Stimulated activated CD4-positive, alpha-beta T cell treated with anti-CD3 and anti-CD28 coated beads, TNF-alpha, amount 100 ng/mL, for 4 hours (primary cell): ENCODE results near the gene FAM53B.

ENCODE experiments used
- DNase-seq, 3 experiments: peaks; one replicate each; pipeline ENCODE4 v3.0.0-alpha.2; 2020; ENCODE audit warnings: low read depth in 3 of 3

The FAM53B gene

GRCh38 chr10:124728071-124728829, 15.9 kb downstream of the FAM53B start:
- DNase-seq, result no peak

DNA sequence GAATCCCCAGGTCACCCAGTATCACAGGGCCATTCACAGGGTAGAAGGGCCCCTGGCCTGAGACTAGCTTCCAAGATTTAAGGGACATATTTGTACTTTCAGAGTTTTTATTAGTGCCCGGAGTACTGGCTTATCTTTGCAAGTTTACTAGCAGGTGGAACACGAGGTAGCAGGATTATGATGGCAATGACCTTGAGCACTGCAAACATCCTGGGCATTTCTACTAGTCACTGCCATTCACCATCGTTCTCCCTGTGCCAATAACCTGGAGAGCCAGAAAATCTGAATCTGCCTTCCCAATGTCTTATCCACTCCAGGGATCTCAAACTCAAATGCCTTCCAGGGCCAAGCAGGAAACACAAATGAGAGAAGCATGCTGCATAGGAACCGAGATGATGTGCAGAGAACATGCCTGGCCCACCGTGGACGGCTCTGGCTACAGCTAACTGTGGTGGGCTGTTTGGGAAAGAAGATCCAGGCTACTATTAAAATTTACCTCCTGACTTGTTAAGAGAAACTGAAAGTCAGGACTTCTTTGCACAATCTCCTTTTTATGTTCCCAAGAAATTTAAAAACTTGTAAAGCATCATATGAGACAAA, 16.7 kb downstream of the FAM53B start:
- DNase-seq, result no peak

DNA sequence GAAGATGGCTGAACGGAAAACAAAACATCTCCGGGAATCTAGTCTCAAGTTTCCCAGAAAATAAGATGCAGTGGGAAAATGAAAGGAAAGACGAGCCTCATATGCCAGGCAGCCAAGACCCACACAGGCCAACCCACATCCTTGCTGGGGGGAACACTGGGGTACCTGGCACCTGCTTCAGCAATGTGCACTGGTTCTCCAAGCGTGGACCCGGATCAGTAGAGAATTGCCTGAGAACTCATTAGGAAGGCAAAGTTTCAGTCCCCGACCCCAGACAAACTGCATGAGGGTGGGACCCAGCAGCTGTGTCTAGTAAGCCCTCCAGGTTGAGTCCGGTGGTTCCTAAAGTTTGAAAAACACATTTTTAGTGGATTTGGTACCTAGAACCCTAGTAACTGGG, 18.4 kb downstream of the FAM53B start:
- DNase-seq, result no peak

- DNase-seq, result no peak
Observed at GRCh38 chr10:124725171-124725631, 19.0 kb downstream of the FAM53B start.

DNA sequence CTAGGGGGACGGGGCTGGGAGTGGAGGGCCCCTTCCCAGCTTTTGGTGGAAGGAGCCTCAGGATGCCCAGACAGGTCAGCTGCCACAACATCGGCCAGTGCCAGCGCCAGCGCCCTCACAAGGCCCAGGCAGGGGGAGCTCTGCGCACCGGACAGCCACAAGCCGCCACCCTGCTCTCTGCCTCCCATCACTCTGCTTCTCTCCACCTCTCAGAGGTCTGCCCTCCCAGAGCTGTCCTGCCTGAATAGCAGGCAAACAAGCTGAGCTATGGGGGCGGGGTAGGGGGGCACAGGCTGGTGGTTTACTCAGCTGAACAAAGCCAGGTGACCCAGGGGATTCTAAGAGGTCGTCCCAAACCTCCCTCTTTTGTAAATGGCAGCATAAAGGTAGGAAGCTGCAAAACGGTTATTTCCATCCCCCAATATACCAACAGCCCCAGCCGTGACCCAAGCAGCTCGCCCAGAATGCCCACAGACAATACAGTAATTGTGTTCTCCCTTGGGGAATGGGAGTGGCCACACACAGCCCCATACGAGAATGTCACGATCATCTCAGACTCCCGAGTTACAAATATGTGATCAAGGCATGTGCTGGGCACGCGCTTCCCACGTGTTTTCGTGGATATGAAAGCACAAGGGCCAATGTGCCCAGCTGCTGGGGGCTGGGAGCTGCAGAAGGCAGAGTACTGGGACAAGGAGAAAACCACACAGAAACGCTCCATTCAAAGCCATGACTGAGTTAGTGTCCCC, 19.7 kb downstream of the FAM53B start:
- no peak for DNase-seq

DNA sequence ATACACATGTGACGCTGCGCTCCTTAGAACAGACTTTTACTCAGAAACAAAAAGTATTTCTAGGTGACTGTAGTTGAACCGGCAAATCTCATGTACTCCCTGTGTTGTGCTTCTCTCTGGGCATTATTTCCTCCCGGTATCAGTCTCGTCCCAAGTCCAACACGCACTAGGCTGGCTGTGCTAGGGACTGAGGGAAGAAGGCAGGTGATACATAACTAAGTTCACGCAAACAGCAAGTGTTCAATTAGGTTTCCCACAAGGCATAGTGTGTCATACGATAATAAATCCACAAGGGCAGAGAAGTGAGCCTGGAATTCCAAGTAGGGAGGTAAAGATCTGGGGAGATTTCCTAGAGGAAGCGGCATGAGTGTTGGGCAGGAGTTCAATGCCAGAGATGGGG, 20.4 kb downstream of the FAM53B start:
- DNase-seq, result no peak

DNA sequence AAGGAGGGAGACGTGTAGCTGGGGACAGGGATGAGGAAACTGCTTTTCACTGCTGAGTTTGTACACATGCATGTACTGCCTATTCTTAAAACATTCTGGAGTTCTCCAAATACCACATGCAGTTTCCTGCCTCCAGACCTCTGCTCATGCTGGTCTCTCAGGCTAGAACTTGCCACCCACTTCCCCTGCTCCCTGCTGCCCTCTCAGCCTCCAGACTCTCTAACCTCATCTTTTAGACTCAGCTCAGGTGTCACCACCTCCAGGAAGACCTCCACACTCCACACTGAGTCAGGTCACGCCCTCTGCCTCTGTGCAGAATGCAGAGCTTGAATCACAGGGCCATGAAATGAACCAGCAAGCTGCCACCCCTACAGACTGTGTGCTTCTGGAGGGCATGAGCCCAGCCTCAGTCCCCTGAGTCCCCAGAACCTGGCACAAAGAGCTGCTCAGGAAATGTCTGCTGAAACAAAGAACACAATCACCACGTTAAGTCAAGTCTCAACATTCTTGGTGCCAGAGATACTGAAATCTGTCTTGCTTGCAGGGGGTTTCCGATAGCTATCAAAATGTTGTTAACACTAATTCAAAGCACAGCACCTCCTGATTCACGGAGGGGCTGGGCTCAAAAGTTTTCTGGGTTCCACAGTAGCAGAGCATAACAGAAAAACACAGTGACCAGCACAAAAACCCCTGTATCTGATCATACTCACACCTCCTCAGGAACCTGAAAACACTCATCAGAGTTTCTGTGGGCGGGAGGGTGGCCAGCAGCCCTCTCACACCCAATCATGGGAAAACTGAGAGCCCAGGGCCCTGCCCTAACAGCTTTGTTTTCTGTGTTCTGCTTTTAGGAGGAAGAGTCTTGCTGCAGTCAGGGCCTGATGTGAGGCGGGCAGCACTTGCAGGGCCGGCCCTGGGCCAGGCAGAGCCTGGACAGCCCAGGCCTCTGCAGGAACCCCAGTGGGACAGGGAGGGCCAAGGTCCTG, 21.1 kb downstream of the FAM53B start:
- no peak for DNase-seq

DNA sequence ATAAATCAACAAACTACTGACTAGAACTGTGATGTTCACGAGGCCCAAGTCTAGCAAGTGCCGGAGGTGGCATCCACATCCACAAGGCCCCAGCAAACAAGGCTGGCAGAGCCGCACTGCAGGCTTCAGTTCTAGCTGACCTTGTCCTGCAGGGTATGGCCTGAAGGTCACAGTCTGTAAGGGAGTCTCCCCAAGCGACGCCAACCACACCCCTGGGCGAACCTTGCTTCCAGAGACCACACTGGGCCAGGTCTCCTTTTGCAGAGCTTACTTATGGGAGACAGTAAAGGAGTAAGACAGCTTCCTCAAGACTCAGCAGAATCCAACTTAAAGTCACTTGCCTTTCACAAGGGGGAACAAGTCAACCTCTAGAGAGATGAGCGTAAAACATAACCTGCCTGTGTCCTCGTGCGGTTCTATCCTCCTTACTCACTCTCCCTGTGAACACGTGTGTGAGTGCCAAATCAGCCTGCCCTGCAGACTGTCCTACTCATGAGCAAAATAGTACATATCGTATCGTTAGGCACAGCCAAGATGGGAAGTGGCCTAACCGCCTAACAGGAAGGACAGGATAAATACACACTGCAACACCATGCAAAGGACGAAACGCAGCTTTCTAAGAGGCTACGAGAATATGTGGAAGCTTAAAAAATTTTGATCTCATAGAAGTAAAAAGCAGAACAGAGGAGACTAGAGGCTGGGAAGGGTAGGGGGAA, 22.7 kb downstream of the FAM53B start:
- no peak for DNase-seq

- peak in 1 of 3 experiments; percentile 41 for DNase-seq
Observed at GRCh38 chr10:124719213-124719851, 24.8 kb downstream of the FAM53B start.

- DNase-seq, result peak; percentile 46 to 64 (median 53)
Observed at GRCh38 chr10:124717911-124718741, 26.1 kb downstream of the FAM53B start.

GRCh38 chr10:124717041-124717757, 27.0 kb downstream of the FAM53B start:
- DNase-seq, result no peak

- DNase-seq, result no peak
Observed at GRCh38 chr10:124716369-124716768, 27.8 kb downstream of the FAM53B start.

DNA sequence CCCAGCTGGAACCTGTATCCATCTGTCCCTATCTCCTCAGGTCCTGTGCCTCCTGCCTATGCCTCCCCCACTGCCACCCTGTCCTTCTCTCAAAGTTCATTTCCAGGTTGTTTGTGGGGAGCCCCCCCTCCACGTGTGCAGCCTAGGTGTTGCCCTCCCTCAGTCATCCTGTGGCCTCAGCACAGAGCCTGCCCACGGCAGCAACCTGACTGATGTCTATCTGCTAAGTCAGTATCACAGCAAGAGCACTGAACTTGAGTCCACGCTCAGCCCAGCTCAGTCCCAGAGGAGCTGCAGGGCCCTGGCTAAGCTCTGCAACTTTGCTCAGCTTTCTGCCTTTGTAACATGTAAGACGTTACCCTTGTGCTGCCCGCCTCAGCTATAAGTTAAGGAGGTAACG, 28.7 kb downstream of the FAM53B start:
- no peak for DNase-seq

DNA sequence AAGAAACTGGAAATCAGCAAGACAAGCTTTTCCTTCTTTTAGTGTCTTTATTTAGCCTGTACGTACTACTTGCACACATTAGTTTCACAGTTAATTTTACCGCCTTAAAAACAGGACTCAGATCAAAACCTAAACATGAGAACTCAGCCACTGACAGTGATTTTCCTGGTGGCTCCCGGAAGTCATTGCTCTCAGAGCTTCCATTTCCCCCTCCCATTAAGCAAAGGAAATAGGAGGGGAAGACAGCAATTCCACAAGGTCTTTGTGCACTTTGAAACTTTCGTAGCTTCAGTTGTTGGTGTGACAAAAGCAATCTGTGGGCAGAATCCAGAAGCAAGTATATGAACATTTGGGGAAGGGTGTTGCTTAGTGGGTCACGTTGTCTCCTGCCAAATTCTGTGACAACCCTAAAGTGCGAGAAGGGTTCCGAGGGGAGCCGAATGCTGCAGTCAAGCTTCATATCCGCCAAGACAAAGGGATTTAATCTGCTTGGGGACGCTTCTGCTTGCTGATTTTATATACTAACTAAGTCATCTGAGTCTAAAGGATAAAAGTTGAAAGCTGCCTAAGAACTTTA, 30.4 kb downstream of the FAM53B start:
- DNase-seq, result no peak

DNA sequence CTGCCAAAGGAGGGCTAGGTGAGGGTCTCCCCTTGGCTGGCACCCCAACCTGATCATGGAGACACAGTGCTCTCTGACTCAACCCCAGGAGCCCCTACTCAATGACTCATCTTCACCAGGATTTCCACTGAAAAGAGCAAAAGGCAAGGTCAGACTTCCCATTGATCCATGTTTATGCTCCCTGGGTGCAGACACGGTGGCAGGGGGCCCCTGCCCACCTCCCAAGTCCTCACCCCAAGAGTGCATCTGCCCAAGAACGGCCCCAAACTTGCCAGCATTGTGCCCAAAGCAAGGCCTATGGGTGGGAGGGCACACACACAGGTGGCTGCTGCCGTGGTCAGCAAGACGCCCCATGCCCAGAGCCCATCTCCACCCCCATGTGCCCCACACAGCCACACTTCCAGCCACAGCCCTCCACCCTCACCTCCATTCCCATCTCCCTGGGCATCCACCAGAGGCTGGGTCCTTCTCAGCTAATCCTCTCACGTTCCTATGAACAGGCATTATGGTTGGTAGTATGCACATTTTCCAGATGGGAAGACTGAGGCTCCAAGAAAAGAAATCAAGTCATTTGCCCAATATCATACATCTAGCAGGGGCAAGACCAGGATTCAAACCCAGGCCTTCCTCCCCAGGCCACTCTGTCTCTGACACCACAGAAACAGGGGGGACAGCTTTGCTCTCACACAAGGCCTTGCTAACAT, 31.3 kb downstream of the FAM53B start:
- no peak for DNase-seq

GRCh38 chr10:124711145-124711544, 33.0 kb downstream of the FAM53B start:
- DNase-seq, result no peak

- DNase-seq, result no peak
Observed at GRCh38 chr10:124710266-124710881, 33.8 kb downstream of the FAM53B start.
